ENCODE measurements around the gene TRHDE.

Gene TRHDE

DNA sequence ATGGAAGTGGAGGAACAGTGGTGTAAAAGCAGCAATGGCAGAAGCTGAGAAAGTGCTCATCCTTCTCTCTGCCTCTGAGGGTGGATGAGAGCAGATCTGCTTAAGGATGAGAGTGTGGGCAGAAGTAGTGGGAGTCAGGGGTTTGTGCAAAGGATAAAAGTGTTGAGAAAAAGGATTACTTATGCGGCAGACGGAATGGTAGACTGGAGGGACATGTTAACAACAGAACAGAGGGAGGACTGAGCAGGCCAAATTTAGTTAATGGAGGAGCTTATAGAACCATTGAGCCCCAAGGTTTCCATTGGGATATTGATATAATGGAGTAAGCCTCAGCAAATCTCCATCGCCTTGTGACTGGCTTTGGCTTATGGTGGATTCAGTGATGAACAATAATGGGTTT, 25.5 kb downstream of the TRHDE start:
- TF ChIP-seq, protein P1, sequence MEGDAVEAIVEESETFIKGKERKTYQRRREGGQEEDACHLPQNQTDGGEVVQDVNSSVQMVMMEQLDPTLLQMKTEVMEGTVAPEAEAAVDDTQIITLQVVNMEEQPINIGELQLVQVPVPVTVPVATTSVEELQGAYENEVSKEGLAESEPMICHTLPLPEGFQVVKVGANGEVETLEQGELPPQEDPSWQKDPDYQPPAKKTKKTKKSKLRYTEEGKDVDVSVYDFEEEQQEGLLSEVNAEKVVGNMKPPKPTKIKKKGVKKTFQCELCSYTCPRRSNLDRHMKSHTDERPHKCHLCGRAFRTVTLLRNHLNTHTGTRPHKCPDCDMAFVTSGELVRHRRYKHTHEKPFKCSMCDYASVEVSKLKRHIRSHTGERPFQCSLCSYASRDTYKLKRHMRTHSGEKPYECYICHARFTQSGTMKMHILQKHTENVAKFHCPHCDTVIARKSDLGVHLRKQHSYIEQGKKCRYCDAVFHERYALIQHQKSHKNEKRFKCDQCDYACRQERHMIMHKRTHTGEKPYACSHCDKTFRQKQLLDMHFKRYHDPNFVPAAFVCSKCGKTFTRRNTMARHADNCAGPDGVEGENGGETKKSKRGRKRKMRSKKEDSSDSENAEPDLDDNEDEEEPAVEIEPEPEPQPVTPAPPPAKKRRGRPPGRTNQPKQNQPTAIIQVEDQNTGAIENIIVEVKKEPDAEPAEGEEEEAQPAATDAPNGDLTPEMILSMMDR (IDR thresholded peaks at IDR 0.05; ENCODE audit: low read depth, low read length), result no peak
- TF ChIP-seq MYC (IDR thresholded peaks at IDR 0.05; ENCODE audit: low read depth, low read length) (no peak), MAX (IDR thresholded peaks at IDR 0.05; ENCODE audit: low read depth, low read length) (no peak), POLR2A (IDR thresholded peaks at IDR 0.05; ENCODE audit: extremely low read depth, insufficient read length) (no peak)
- no peak overlapping the region for H3K4me3 ChIP-seq (ENCODE audit: low read depth, low read length)
- DNase-seq (ENCODE audit: low read depth), result no peak

DNA sequence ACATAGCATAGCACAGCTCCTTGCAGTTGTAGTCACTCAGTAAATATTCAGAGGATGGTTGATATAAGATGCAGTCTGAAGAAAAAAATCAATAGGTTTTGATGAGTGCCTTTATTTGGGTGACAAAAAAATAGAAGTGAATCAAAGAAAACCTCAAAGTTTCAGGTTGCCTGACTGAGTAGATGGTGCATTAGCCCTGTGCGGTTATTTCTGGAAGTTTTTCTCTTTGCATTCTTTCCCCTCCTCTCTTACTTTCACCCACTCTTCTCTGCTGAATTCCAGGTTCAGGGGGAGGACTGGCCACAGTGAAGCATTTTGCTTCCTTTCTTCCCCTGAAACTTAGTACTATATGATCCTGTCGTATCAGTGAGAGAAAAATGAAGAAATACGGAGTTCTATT, 28.6 kb downstream of the TRHDE start:
- no peak for TF ChIP-seq MAX (IDR thresholded peaks at IDR 0.05; ENCODE audit: low read depth, low read length)
- TF ChIP-seq, protein P1 (IDR thresholded peaks at IDR 0.05; ENCODE audit: low read depth, low read length), result no peak
- TF ChIP-seq MYC (IDR thresholded peaks at IDR 0.05; ENCODE audit: low read depth, low read length), result no peak
- no peak for TF ChIP-seq POLR2A (IDR thresholded peaks at IDR 0.05; ENCODE audit: extremely low read depth, insufficient read length)
- no peak for DNase-seq (ENCODE audit: low read depth)
- H3K4me3 ChIP-seq (ENCODE audit: low read depth, low read length), result no peak overlapping the region

DNA sequence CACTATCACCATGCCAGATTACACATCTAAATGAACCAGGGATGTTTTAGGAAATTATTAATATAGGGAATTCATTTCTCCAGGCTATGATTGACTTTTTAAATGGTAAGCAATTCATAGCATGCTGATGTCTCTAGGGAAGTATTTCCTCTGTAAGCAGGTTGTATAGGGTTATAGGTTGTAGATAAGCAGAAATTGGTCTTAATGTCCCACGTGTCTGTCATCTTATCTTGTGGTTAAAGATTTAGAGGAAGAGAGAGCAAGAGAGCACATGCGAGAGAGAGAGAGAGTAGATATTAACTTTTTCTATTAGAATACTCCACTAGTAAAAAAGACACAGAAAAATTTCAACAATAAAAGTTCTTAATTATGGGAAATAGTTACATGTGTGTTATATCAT, 32.6 kb downstream of the TRHDE start:
- no peak overlapping the region for H3K4me3 ChIP-seq (ENCODE audit: low read depth, low read length)
- DNase-seq (ENCODE audit: low read depth), result no peak
- TF ChIP-seq MAX (IDR thresholded peaks at IDR 0.05; ENCODE audit: low read depth, low read length) (no peak), MYC (IDR thresholded peaks at IDR 0.05; ENCODE audit: low read depth, low read length) (no peak), POLR2A (IDR thresholded peaks at IDR 0.05; ENCODE audit: extremely low read depth, insufficient read length) (no peak)
- TF ChIP-seq, protein P1 (IDR thresholded peaks at IDR 0.05; ENCODE audit: low read depth, low read length), result no peak

DNA sequence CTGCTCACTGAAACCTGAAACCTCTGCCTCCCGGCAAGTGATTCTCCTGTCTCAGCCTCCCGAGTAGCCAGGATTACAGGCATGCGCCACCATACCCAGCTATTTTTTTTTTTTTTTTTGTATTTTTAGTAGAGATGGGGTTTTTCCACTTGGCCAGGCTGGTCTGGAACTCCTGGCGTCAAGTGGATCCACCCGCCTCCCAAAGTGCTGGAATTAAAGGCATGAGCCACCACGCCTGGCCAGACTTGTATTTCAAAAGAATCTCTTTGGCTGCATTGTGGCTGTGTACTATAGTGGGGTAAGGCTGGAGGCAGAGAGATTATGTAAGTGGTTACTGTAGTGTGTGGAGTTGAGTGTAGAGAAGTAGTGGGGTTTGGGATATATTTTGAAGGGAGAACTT, 35.1 kb downstream of the TRHDE start:
- no peak for DNase-seq (ENCODE audit: low read depth)
- no peak overlapping the region for H3K4me3 ChIP-seq (ENCODE audit: low read depth, low read length)
- TF ChIP-seq, protein P1 (IDR thresholded peaks at IDR 0.05; ENCODE audit: low read depth, low read length), result no peak
- no peak for TF ChIP-seq POLR2A (IDR thresholded peaks at IDR 0.05; ENCODE audit: extremely low read depth, insufficient read length)
- TF ChIP-seq MAX (IDR thresholded peaks at IDR 0.05; ENCODE audit: low read depth, low read length), result no peak
- no peak for TF ChIP-seq MYC (IDR thresholded peaks at IDR 0.05; ENCODE audit: low read depth, low read length)

DNA sequence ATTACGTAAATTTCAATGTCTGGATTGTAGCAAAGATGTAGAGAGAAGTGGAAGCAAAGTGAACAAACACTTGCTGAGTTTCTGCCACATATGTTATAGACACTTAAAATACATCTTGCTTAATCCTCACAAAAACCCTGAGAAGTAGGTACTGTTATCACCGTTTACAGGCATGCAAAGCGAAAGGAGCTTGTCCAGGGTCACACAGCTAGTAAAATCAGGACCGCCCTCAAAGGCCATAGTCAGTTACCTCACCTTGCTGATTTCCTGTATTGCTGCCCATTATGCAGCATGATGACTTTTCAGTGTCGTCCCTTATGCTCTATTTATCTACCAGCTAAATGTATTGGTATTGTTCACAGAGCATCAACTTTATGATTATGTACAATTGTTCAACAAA, 39.8 kb downstream of the TRHDE start:
- H3K4me3 ChIP-seq (ENCODE audit: low read depth, low read length), result no peak overlapping the region
- TF ChIP-seq, protein P1 (IDR thresholded peaks at IDR 0.05; ENCODE audit: low read depth, low read length), result no peak
- TF ChIP-seq MYC (IDR thresholded peaks at IDR 0.05; ENCODE audit: low read depth, low read length) (no peak), POLR2A (IDR thresholded peaks at IDR 0.05; ENCODE audit: extremely low read depth, insufficient read length) (no peak), MAX (IDR thresholded peaks at IDR 0.05; ENCODE audit: low read depth, low read length) (no peak)
- DNase-seq (ENCODE audit: low read depth), result no peak

DNA sequence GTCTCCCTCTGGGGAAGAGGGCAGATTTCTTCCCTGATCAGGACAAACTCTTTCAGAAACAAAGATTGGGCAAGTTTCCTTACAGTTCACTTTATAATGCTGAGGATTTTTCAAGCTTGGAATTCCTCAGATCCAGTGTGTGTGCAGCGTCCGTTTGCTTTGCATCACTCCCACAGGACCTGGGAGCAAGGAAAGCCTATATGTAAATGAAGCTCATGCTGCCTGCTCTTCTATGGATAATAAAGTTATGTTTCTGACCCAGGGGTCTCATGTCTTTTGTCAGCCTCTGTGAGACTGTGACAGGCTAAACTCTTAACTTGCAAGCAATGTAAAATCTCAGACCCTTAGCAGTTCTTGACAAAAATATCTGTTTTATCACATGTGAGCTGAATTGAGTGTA, 41.6 kb downstream of the TRHDE start:
- TF ChIP-seq MAX (IDR thresholded peaks at IDR 0.05; ENCODE audit: low read depth, low read length) (no peak), POLR2A (IDR thresholded peaks at IDR 0.05; ENCODE audit: extremely low read depth, insufficient read length) (no peak), MYC (IDR thresholded peaks at IDR 0.05; ENCODE audit: low read depth, low read length) (no peak)
- TF ChIP-seq, protein P1 (IDR thresholded peaks at IDR 0.05; ENCODE audit: low read depth, low read length), result no peak
- DNase-seq (ENCODE audit: low read depth), result no peak
- H3K4me3 ChIP-seq (ENCODE audit: low read depth, low read length), result no peak overlapping the region

All from NB4 (cell line).